GM12801 (cell line): ENCODE results near the gene LRP8.

Experiments used
- TF ChIP-seq, protein P1 (sequence below): IDR thresholded peaks from one replicate; pipeline ENCODE4 v1.5.1; 2011; ENCODE audit warnings: control low read depth; ENCODE audit not compliant: insufficient read length; ENCODE audit errors: extremely low read depth

LRP8 gene

DNA sequence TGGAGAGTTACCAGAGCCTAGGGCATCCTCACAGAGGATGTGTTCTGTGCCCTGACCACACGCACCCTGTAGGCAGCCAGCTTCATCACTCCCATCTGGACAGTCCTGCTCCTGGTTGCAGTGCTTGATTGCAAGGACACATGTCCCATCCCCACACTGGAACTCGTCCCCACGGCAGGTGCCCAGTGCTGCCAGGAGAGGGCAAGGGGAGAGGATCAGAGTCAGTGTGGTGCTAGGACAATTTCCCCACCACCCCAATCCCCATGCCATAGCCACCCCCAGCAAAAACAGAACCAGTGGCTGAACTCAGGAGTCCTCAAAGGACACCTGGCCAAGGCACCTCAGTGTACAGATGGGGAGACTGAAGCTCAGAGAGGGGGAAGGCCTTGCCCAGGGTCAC is 52.3 kb downstream of the LRP8 start:
- TF ChIP-seq, protein P1, sequence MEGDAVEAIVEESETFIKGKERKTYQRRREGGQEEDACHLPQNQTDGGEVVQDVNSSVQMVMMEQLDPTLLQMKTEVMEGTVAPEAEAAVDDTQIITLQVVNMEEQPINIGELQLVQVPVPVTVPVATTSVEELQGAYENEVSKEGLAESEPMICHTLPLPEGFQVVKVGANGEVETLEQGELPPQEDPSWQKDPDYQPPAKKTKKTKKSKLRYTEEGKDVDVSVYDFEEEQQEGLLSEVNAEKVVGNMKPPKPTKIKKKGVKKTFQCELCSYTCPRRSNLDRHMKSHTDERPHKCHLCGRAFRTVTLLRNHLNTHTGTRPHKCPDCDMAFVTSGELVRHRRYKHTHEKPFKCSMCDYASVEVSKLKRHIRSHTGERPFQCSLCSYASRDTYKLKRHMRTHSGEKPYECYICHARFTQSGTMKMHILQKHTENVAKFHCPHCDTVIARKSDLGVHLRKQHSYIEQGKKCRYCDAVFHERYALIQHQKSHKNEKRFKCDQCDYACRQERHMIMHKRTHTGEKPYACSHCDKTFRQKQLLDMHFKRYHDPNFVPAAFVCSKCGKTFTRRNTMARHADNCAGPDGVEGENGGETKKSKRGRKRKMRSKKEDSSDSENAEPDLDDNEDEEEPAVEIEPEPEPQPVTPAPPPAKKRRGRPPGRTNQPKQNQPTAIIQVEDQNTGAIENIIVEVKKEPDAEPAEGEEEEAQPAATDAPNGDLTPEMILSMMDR, result no peak

- TF ChIP-seq, protein P1, result no peak
Observed at GRCh38 chr1:53274541-53275185, 53.2 kb downstream of the LRP8 start.

DNA sequence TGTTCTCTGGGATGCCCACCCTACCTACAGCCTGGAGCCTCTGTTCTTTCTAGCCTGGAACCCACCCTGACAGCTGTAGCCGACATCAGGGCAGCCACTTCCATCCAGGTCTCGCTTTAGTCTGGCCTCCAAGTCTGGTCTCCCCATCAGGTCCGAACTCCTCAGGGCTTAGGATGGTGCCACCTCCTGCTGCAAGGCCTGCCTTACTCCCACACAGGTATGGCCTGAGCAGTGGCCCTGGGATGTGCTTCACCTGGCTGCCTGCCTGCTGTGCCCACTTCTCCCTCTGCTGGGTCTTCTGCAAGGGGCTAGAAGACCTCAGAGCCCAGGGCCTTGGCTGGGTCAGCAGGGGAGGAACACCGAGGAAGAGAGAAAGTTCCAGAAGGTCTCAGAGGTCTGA is 53.8 kb downstream of the LRP8 start:
- TF ChIP-seq, protein P1, result no peak

- TF ChIP-seq, protein P1, result no peak
Observed at GRCh38 chr1:53273526-53273925, 54.3 kb downstream of the LRP8 start.

DNA sequence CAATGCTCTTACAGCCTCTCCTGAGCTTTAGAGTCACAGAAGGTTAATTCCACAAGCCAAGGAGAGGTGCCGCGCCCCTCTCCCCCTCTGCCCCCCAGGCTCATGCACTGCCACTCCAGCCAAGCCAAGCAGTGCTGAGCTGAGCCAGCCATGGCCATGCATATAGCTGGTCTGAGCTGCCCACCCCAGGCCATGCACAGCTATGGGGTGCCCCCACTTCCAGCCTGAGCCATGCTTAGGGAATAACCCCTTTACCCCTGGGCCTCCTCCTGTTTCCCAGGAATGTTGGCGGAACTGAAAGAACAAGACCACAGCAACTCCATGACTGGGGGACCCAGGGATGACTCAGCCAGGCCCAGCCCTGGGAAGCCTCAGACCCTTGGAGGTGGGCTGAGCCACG is 55.5 kb downstream of the LRP8 start:
- TF ChIP-seq, protein P1, result no peak

DNA sequence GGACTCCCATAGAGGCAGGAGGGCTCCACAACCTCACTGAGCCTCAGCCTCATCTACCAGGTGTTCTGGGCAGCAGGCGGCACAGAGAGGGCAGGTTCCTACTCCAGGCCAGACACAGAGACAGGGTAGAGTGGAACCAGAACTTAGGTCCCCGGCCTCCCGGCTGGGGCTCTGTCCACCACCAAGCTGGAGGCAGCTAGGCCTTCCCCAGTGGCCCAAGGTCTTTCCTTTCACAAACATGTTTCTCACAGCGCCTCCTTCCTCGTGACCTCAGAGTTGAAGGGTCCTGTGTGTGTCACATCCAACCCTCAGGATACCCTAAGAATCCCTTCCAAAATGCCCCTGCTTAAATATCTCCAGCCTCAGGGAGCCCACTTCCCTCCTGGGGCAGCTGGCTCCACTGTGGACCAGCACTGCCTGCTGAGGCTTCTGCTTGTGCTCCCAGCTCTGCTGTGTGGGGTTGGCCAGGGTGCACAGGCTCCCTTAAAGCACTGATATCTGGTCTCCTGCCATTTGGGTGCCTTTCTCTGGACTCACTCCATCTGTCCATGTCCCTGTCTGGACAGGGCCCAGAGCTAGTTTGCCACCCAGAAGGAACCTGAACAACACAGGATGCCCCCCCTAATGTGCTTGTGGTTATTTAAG is 56.3 kb downstream of the LRP8 start:
- TF ChIP-seq, protein P1, result no peak

DNA sequence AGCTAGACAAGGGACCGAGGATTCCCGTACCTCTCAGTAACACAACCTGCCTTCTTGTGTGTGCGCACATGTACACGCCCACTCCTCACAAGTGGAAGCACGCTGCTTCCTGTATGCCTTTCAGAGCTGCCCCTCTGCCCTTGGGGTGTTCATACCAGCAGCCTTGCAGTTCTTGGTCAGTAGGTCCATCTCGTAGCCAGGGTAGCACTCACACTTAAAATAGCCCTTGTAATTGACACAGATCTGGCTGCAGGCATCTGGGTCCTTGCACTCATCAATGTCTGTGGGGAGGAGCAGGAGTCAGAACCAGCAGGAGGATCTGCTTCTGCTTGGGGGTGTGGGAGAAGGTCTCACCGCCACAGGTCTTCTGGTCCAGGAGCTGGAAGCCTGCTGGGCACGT is 57.0 kb downstream of the LRP8 start:
- TF ChIP-seq, protein P1, result no peak
